KMS-11 (cell line): ENCODE data around the gene MCEMP1.
A peak's percentile ranks its signal among the peaks of the same experiment; 100 is the strongest.

Experiments used
- H2AFZ ChIP-seq: fragments of 200-600 bp; sonication (generic); 2 replicates; pipeline ENCODE4 v1.6.1; 2016; ENCODE audit warnings: antibody characterized with exemption, mixed run types, low read depth
- H3K27ac ChIP-seq: fragments of 200-600 bp; sonication (generic); 2 replicates; pipeline ENCODE4 v1.6.1; 2016; ENCODE audit warnings: mild to moderate bottlenecking, mixed run types
- H3K27me3 ChIP-seq: fragments of 200-600 bp; sonication (generic); 2 replicates; pipeline ENCODE4 v1.6.1; 2017; ENCODE audit warnings: mild to moderate bottlenecking, low read depth, mixed run types, moderate library complexity; ENCODE audit not compliant: insufficient read depth
- H3K36me3 ChIP-seq: fragments of 200-600 bp; sonication (generic); 2 replicates; pipeline ENCODE4 v1.6.1; 2017; ENCODE audit warnings: mild to moderate bottlenecking, mixed run types; ENCODE audit not compliant: insufficient read depth
- H3K4me1 ChIP-seq: fragments of 200-600 bp; sonication (generic); 2 replicates; pipeline ENCODE4 v1.6.1; 2016; ENCODE audit warnings: mild to moderate bottlenecking, low read depth, mixed run types; ENCODE audit not compliant: poor library complexity, severe bottlenecking
- H3K4me2 ChIP-seq: fragments of 200-600 bp; sonication (generic); 2 replicates; pipeline ENCODE4 v1.7.0; 2016; ENCODE audit warnings: mild to moderate bottlenecking, mixed run types
- H3K4me3 ChIP-seq: fragments of 200-600 bp; sonication (generic); IDR thresholded peaks from 2 replicates; pipeline ENCODE4 v1.6.1; 2017; ENCODE audit warnings: low read depth, low read length, mixed read lengths; ENCODE audit not compliant: insufficient read depth
- H3K79me2 ChIP-seq: fragments of 200-600 bp; sonication (generic); 2 replicates; pipeline ENCODE4 v1.6.1; 2016; ENCODE audit warnings: low read depth, mixed run types; ENCODE audit not compliant: insufficient read depth
- H3K9ac ChIP-seq: fragments of 200-600 bp; sonication (generic); 2 replicates; pipeline ENCODE4 v1.6.1; 2016; ENCODE audit warnings: mild to moderate bottlenecking, mixed run types
- H4K20me1 ChIP-seq: fragments of 200-600 bp; sonication (generic); 2 replicates; pipeline ENCODE4 v1.6.1; 2016; ENCODE audit warnings: mild to moderate bottlenecking, mixed run types; ENCODE audit not compliant: insufficient read depth
- TF ChIP-seq, protein P1 (sequence below): fragments of 200-600 bp; sonication (generic); conservative IDR thresholded peaks from 2 replicates; pipeline ENCODE4 v1.6.1; 2017; ENCODE audit warnings: low read depth, mild to moderate bottlenecking, antibody characterized with exemption, low read length, moderate library complexity, mixed read lengths

The MCEMP1 gene

DNA sequence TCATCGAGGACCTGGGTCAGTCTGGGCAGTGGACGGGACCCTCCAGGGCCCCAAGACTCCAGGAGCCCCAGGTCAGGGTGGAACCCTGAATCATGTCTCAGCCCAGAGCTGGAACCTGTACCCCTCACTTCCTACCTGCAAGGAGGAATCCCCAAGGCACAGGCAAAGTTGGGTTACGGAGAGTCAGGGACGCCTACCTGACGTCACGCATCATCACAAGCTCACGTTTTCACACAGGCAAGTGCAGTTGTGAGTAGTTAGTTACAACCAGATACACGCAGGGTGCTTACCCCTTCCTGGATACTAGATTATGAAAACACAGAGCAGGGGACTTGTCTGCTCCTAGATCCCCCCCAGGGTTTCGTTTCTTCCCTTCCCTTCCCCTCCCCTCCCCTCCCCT, 6.1 kb upstream of the MCEMP1 start:
- Histone ChIP-seq H3K27ac (no peak overlapping the region), H2AFZ (no peak overlapping the region), H4K20me1 (no peaks in the 10 kb centered on the region), H3K79me2 (no peaks in the 10 kb centered on the region), H3K4me3 (no peak overlapping the region), H3K4me1 (no peaks in the 10 kb centered on the region), H3K36me3 (no peaks in the 10 kb centered on the region), H3K27me3 (peaks cover 58% of the 10 kb centered on the region; the same call in 1 of the 2 replicates), H3K4me2 (no peak overlapping the region), H3K9ac (no peak overlapping the region)
- TF ChIP-seq, protein P1, sequence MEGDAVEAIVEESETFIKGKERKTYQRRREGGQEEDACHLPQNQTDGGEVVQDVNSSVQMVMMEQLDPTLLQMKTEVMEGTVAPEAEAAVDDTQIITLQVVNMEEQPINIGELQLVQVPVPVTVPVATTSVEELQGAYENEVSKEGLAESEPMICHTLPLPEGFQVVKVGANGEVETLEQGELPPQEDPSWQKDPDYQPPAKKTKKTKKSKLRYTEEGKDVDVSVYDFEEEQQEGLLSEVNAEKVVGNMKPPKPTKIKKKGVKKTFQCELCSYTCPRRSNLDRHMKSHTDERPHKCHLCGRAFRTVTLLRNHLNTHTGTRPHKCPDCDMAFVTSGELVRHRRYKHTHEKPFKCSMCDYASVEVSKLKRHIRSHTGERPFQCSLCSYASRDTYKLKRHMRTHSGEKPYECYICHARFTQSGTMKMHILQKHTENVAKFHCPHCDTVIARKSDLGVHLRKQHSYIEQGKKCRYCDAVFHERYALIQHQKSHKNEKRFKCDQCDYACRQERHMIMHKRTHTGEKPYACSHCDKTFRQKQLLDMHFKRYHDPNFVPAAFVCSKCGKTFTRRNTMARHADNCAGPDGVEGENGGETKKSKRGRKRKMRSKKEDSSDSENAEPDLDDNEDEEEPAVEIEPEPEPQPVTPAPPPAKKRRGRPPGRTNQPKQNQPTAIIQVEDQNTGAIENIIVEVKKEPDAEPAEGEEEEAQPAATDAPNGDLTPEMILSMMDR = no peak

DNA sequence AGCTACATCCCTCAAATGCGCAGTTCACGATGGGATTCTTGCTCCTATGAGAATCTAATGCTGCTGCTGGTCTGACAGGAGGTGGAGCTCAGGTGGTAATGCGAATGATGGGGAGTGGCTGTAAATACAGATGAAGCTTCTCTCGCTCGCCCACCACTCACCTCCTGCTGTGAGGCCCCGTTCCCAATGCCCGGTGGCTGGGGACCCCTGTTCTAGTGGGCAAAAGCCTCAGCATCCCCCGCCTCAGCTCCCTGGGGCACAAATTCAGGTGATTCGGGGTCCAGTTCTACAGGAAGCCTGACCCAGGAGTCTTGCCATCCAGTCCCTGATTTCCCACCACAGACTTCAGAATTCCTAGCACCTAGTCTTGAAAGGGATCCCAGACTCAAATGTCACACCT, 4.4 kb upstream of the MCEMP1 start:
- H2AFZ ChIP-seq = no peak overlapping the region
- no peak overlapping the region for H3K4me3 ChIP-seq
- H4K20me1 ChIP-seq = no peaks in the 10 kb centered on the region
- no peak overlapping the region for H3K4me2 ChIP-seq
- peaks cover 61% of the 10 kb centered on the region; the same call in 1 of the 2 replicates for H3K27me3 ChIP-seq
- H3K4me1 ChIP-seq = no peaks in the 10 kb centered on the region
- no peak overlapping the region for H3K27ac ChIP-seq
- no peaks in the 10 kb centered on the region for H3K79me2 ChIP-seq
- no peaks in the 10 kb centered on the region for H3K36me3 ChIP-seq
- H3K9ac ChIP-seq = no peak overlapping the region
- TF ChIP-seq, protein P1 = no peak

DNA sequence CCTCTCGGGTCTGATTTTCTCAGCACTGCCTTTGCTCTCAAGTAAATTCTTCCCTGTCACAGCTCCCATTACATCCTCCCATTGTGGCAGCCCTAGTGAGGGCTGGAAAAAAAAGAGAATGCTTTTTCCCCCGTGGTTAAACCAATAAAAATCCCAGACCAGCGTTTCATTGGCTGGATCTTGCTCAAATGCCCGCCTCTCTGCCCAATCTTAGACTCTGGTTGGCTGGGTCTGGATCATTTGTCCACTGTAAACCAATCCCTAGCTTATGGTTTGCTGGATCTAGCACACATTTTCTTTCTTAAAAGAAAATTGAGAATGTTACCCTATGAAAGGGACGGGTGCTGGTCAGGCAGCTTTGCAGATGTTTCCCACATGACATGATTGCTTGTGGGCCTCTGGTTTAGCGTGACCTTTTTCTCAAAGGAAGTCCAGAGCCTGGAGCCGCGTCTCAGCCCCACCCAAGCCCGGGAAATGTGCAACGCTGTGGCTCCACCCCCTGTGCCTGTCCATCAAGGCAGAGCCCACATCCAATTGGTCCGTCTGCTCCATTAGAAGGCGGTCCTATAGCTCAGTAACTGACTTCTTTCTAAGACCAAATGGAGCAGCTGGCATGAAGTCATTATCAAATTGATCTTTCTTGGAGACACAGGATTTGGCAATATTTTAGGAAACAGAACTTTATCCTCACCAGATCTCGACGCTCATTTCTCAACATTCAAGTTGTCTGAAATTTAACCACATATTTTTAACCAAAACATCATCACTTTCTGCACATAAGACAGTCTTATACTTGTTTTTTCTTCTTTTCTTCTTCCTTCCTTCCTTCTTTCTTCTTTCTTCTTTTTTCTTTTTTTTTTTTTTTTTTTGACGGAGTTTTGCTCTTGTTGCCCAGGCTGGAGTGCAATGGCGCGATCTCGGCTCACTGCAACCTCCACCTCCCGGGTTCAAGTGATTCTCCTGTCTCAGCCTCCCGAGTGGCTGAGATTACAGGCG, 2.6 kb upstream of the MCEMP1 start:
- H3K9ac ChIP-seq = no peak overlapping the region
- H3K4me2 ChIP-seq = peak overlapping the region; percentile 23; the same call in 1 of the 2 replicates
- no peaks in the 10 kb centered on the region for H3K79me2 ChIP-seq
- H3K27me3 ChIP-seq = peaks cover 60% of the 10 kb centered on the region
- TF ChIP-seq, protein P1 = no peak
- H3K4me3 ChIP-seq = no peak overlapping the region
- H4K20me1 ChIP-seq = no peaks in the 10 kb centered on the region
- no peaks in the 10 kb centered on the region for H3K4me1 ChIP-seq
- H2AFZ ChIP-seq = peak overlapping the region; percentile 60; the same call in 1 of the 2 replicates
- no peaks in the 10 kb centered on the region for H3K36me3 ChIP-seq
- H3K27ac ChIP-seq = no peak overlapping the region

DNA sequence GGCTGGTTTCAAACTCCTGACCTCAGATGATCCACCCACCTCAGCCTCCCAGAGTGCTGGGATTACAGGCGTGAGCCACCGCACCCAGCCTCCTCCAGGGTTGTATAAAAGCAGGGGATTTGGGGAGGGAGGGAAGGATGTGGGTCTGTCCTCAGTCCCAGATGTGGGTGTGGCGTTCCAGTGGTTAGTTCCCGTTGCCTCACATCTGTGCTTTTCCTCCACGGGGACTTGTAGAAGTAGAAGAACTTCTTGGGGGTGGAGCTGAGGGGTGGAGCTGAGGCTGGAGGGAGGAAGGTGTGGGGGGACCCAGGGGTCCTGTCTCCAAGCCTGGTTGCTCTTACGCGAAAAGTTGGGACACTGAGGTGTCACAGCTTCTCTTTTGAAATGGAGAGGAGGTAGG, 514 bp upstream of the MCEMP1 start:
- Histone ChIP-seq H3K27me3 (peaks cover 56% of the 10 kb centered on the region), H3K4me2 (no peak overlapping the region), H3K79me2 (no peaks in the 10 kb centered on the region), H2AFZ (no peak overlapping the region), H3K27ac (no peak overlapping the region), H3K4me1 (no peaks in the 10 kb centered on the region), H3K36me3 (no peaks in the 10 kb centered on the region), H3K4me3 (no peak overlapping the region), H3K9ac (no peak overlapping the region), H4K20me1 (no peaks in the 10 kb centered on the region)
- TF ChIP-seq, protein P1 = no peak
